ENCODE results near the gene DDX11. TPM values are rescaled to one million over a fixed set of nuclear protein-coding genes. Genes with fewer than 3 reads are reported as not detected.
"Not testable (repeated sequence)": the region's sequence is repeated elsewhere in the genome, so short reads cannot be mapped to it uniquely, and the experiment has no call there.

The DDX11 gene
- total RNA-seq, 1 donor from 2014 or later = 51.6 TPM

DNA sequence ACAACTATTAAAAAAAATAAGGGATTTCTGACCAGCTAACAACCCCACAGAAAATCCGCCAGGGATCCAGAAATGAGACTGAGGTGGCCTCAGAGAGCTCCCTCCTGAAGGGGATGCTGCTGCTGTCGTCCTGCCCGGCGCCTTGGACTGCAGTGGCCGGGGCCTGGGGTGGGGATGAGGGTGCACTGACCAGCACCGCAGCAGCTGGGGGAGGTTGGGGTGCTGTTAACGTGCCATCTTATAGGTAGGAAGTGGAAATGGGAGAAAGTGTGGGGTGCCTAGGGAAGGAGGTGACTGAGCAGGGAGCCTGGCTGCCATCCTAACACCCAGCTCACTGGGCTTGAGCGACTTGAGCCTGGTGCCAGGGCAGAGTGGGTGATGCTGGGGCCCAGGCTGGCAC lies 32.0 kb downstream of the DDX11 start:
- TF ChIP-seq, protein P1, sequence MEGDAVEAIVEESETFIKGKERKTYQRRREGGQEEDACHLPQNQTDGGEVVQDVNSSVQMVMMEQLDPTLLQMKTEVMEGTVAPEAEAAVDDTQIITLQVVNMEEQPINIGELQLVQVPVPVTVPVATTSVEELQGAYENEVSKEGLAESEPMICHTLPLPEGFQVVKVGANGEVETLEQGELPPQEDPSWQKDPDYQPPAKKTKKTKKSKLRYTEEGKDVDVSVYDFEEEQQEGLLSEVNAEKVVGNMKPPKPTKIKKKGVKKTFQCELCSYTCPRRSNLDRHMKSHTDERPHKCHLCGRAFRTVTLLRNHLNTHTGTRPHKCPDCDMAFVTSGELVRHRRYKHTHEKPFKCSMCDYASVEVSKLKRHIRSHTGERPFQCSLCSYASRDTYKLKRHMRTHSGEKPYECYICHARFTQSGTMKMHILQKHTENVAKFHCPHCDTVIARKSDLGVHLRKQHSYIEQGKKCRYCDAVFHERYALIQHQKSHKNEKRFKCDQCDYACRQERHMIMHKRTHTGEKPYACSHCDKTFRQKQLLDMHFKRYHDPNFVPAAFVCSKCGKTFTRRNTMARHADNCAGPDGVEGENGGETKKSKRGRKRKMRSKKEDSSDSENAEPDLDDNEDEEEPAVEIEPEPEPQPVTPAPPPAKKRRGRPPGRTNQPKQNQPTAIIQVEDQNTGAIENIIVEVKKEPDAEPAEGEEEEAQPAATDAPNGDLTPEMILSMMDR (conservative IDR thresholded peaks at IDR 0.05; ENCODE audit: low read depth, low read length) = no peak
- no peak for DNase-seq (ENCODE audit: low read depth)
- H3K4me3 ChIP-seq (ENCODE audit: low read depth, low read length) = no peak overlapping the region

DNA sequence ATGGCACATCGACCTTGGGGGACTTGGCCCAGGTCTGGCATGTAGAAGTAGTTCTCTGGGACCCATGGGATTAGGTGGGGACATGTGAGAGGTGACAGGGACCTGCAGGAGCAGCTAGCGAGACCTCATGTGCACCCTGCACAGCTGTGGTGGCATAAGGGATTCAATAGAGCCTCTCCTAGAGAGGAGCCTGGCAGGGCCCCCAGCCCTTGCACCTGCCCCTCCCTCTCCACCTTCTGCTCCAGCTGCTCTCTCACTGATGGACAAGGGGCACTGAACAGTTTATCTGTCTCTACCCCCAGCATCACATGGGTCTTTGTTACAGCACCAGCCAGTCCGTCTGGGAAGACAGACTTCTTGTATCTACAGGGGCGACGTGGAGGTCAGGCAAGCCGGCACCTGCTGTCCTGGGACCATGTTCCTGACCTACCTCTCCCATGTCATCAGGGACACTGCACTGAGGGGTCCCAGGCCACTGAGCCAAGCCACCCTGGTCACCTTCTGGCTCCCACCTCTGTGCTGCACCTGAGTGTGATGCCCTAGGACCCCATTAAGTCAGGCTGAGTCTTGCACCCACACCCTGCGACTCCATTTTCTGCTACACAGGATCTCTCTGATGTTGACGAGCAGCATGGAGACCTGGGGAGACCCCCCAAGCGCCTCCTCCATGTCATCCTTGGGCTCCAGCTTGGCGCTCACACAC lies 32.6 kb downstream of the DDX11 start:
- no peak for DNase-seq (ENCODE audit: low read depth)
- TF ChIP-seq, protein P1 (conservative IDR thresholded peaks at IDR 0.05; ENCODE audit: low read depth, low read length) = no peak
- H3K4me3 ChIP-seq (ENCODE audit: low read depth, low read length) = no peak overlapping the region

DNA sequence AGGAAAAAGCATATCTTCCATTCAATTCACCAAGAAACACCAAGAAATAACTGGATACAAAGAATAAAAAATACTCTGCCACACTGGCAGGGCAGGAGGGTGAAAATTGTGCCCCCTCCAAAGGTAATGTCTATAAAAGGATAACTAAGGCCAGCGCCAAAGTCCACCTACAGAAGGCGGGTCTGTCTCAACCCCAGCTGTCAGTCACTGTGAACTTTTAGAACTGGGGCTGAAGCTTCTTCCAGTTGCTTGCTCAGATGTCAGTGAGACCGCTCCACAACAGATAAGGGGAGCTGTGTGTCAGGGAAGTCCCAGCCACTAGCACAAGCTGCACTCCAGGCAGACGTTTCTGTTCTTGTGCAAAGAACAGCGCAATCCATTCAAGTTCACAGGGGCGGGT lies 36.1 kb downstream of the DDX11 start:
- DNase-seq (ENCODE audit: low read depth); H3K4me3 ChIP-seq (ENCODE audit: low read depth, low read length): not testable (repeated sequence)

DNA sequence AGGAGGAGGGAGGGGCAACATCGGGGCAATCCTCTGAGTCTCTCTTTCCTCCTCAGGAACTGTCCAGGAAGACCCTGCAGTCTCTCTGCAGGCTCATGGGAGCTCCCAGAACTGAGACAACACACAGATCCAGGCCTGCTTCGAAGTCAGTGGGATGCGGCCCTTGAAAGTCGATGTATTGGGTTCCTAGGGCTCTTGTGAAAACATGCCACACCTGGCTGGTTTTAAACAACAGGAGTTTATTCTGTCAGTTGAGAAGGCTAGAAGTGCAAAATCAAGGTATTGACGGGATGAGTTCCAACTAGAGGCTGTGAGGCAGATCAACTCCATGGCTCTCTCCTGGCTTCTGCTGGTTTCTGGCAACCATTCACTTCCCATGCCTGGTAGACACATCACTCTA lies 36.6 kb downstream of the DDX11 start:
- DNase-seq (ENCODE audit: low read depth); H3K4me3 ChIP-seq (ENCODE audit: low read depth, low read length): not testable (repeated sequence)

DNA sequence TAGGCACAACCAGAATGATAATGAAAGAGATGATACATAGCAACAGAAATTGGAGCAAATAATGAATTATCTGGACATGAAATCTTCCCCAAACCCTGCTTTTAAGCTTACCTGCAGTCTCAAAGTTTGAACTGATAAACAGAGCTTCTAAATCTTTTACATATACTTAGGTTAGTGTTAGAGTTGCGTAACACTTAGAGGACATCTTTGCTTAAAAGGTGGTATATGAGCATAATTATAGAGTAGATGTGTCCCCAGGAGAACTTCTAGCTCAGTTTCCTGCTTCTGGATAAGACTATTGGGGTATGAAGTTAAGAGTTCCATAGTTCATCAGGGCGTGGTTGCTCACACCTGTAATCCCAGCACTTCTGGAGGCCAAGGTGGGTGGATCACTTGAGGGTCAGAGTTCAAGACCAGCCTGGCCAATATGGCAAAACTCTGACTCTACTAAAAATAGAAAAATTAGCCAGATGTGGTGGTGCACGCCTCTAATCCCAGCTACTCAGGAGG lies 41.5 kb downstream of the DDX11 start:
- not testable (repeated sequence) for H3K4me3 ChIP-seq (ENCODE audit: low read depth, low read length); DNase-seq (ENCODE audit: low read depth)

DNA sequence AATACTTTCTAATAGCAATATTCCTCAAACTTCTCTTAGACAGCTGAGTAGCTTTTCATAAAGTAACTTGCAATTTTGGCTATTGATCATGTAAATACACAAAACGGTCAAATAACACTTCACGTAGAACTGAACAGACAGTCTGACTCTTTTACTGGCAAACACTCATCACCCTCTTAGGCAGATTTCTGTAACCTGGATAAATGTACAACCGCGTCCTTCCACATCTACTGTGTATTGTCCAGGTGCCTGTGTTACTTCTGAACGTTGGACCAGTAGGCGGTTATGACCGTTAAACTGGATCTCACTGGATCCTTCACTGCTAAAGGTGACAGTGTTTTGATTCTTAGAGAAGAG lies 43.2 kb downstream of the DDX11 start:
- DNase-seq (ENCODE audit: low read depth) = not testable (repeated sequence)
- H3K4me3 ChIP-seq (ENCODE audit: low read depth, low read length) = peak overlapping the region; percentile 49

DNA sequence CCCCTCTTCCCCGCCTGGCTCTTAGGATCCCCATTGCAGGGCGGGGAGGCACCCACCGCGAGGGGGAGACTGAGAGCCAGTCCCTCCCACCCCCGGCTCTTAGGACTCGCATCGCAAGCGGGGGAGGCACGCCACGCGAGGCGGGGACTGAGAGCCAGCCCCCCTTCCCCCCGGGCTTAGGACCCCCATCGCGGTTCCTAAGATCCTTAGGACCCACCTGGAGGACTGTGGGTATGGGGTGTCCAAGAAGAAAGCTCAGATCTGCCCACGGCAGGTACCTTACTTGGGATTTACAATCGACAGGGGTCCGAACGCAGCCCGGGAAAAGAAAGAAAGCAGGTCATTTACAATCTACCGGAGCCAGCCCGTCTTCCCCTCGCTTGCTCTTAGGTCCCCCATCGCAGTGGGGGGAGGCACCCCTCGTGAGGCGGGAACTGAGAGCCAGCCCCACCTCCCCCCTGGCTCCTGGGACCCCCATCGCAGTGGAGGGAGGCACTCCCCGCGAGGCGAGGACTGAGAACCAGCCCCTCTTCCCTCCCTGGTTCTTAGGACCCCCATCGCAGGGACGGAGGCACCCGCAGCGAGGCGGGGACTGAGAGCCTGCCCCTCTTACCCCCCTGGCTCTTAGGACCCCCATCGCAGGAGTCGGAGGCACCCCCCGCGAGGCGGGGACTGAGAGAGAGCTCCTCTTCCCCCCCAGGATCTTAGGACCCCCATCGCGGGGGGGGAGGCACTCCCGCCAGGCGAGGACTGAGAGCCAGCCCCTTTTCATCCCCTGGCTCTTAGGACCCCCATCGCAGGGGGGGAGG lies 43.7 kb downstream of the DDX11 start:
- DNase-seq (ENCODE audit: low read depth) = no peak
- TF ChIP-seq, protein P1 (conservative IDR thresholded peaks at IDR 0.05; ENCODE audit: low read depth, low read length) = peak; percentile 79
- peak overlapping the region; percentile 49 for H3K4me3 ChIP-seq (ENCODE audit: low read depth, low read length)

DNA sequence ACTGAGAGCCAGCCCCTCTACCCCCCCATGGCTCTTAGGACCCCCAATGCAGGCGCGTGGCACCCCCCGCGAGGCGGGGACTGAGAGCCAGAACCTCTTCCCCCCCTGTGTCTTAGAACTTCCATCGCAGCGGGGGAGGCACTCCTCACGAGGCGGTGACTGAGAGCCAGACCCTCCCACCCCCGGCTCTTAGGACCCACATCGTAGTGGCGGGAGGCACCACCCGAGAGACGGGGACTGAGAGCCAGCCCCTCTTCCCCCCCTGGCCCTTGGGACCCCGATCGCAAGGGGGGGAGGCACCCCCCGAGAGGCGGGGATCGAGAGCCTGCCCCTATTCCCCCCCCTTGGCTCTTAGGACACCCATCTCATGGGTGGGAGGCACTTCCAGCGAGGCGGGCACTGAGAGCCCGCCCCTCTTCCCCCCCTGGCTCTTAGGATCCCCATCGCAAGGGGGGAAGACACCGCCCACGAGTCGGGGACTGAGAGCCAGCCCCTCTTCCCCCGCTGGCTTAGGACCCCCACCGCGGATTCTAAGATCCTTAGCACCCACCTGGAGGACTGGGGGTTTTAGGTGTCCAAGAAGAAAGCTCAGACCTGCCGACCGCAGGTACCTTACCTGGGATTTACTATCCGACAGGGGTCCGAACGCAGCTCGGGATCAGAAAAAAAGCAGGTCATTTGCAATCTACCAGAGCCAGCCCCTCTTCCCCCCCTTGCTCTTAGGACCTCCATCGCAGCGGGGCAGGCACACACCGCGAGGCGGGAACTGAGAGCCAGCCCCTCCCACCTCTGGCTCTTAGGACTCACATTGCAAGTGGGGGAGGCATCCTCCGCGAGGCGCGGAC lies 44.9 kb downstream of the DDX11 start:
- DNase-seq (ENCODE audit: low read depth) = no peak
- no peak overlapping the region for H3K4me3 ChIP-seq (ENCODE audit: low read depth, low read length)
- TF ChIP-seq, protein P1 (conservative IDR thresholded peaks at IDR 0.05; ENCODE audit: low read depth, low read length) = no peak

All from epithelial cell of proximal tubule (primary cell).